Measurements from ENCODE around the gene KCNMA1.
A peak's percentile ranks its signal among the peaks of the same experiment; 100 is the strongest.

The KCNMA1 gene

DNA sequence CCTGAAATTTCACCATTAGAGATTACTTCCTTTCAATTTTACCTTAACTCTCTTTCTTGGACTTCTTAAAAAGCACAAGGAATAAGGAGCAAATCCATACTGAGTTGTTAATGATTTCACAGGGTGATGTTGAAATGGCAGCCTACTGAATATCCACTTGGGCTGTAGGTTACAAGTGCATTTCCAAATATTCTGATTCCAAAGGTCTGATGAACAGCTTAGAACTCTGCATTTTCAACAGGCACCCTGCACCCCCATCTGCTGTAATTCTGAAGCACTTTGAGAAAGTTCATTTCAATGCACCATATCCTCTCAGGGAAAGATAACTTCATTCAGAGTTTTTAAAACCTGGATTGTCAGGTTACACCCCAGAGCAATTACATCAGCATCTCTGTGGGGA is 368.4 kb downstream of the KCNMA1 start:
- TF ChIP-seq, protein P1, sequence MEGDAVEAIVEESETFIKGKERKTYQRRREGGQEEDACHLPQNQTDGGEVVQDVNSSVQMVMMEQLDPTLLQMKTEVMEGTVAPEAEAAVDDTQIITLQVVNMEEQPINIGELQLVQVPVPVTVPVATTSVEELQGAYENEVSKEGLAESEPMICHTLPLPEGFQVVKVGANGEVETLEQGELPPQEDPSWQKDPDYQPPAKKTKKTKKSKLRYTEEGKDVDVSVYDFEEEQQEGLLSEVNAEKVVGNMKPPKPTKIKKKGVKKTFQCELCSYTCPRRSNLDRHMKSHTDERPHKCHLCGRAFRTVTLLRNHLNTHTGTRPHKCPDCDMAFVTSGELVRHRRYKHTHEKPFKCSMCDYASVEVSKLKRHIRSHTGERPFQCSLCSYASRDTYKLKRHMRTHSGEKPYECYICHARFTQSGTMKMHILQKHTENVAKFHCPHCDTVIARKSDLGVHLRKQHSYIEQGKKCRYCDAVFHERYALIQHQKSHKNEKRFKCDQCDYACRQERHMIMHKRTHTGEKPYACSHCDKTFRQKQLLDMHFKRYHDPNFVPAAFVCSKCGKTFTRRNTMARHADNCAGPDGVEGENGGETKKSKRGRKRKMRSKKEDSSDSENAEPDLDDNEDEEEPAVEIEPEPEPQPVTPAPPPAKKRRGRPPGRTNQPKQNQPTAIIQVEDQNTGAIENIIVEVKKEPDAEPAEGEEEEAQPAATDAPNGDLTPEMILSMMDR (IDR thresholded peaks at IDR 0.05; ENCODE audit: low read depth, low read length) = no peak
- in situ Hi-C loops (cut with HindIII; ENCODE audit: low sequenced_read_pairs) = no loop called here
- no peak for DNase-seq (ENCODE audit: low read depth, low spot score)
- H3K4me3 ChIP-seq (ENCODE audit: low read depth, low read length) = no peak overlapping the region

DNA sequence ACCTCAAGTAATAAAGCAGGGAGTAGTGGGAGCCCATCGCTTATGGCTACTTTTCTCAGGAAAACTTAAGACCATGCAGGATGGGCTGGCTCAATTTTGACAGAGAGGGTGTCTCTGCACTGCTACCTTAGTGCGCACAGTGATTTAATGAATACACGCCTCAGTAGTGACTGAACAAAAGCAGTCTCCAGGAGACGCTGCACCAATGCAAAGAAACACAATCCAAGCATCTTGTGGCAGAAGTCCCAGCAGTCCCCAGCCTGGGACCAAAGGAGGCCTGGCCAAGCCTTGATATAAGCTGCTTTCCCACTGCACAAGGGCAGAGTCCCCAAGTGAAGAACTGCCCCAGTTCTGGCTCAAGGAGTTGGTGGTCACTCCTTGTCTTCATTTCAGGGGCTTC is 368.9 kb downstream of the KCNMA1 start:
- no peak overlapping the region for H3K4me3 ChIP-seq (ENCODE audit: low read depth, low read length)
- in situ Hi-C loops (cut with HindIII; ENCODE audit: low sequenced_read_pairs) = no loop called here
- TF ChIP-seq, protein P1 (IDR thresholded peaks at IDR 0.05; ENCODE audit: low read depth, low read length) = no peak
- no peak for DNase-seq (ENCODE audit: low read depth, low spot score)

DNA sequence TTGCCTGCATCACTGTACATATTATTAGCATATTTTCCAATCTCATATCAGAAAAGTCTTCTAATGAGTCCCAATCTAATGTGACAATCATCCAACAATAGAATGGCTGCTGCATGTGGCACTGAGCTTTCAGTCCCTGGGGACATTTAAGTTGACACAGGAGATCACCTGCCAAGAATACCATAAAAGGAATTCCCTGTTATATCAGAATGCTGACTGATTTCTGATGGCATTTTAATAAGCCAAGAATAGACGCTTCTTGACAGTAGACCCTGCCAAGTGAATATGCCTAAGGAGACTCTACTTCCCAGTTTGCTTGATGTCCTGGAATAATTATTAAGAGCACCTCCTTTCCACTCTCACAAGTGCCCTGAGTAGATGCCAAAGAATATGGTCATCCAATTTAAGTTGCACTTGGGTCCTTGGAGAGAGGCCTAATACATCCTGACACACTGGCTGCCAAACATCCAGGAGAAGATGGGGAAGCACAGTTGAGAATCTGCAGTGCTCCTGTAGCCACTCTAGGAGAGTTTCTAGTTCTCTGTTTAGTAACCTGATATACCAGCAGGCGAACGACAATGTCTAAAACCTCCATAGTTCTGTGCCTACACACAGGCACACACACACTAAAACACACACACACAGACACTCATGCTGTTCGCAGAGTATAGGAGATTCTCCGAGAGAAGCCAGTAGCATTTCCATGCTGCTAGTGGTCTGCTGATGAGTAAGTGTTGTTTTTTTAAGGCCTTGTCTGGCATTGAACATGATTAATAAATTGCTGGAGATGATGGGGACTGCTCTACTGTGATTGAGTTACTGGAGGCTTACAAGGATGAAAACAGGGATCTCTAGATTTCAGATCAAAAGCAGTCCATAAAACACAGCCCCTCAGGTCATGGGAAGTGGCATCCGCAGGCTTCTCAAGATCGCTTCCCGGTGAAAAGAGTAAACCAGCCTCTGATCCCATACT is 369.6 kb downstream of the KCNMA1 start:
- in situ Hi-C loops (cut with HindIII; ENCODE audit: low sequenced_read_pairs) = no loop called here
- peak; percentile 58 for DNase-seq (ENCODE audit: low read depth, low spot score)
- TF ChIP-seq, protein P1 (IDR thresholded peaks at IDR 0.05; ENCODE audit: low read depth, low read length) = no peak

DNA sequence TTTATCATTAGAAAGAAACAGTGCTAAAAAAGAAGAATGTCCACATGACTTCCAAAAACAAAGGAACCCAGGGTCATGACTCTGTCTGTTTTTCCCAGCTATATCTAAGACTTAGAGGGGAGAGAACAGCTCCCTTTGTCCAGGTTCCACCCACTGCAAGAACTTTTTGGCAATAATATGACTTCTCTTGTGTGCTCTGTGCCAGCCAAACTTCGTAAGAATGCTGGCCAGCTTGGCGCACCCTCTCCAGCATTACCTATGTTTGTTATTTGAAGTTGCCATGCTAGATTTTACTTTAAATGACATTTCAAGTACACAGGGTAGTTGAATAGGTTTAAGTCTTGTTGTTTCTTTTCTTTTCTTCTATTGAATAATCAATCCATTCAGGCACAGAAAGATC is 371.4 kb downstream of the KCNMA1 start:
- no peak for DNase-seq (ENCODE audit: low read depth, low spot score)
- in situ Hi-C loops (cut with HindIII; ENCODE audit: low sequenced_read_pairs) = no loop called here
- H3K4me3 ChIP-seq (ENCODE audit: low read depth, low read length) = no peak overlapping the region
- TF ChIP-seq, protein P1 (IDR thresholded peaks at IDR 0.05; ENCODE audit: low read depth, low read length) = no peak

More for the DNA sequence above, 369.6 kb downstream of the KCNMA1 start:
- no peak overlapping the region for H3K4me3 ChIP-seq (ENCODE audit: low read depth, low read length)

DNA sequence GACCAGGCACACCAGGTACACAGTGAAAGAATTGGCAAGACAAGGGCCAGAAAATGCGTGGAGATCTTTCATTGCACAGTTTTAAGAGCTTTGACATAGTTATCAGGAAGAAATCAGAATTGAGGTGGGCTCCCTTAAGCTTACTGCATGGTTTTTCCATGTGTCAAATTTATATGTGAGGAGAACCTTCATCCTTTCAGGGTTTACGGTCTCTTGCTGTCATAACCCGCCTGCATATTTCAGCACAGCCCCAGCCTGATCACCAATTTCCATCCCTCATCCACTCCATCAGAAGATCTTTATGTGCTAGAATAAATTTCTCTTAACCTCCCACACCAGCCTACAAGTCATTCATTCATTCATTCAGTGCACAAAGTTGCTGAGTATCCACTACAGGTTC is 373.1 kb downstream of the KCNMA1 start:
- no peak for DNase-seq (ENCODE audit: low read depth, low spot score)
- in situ Hi-C loops (cut with HindIII; ENCODE audit: low sequenced_read_pairs) = no loop called here
- no peak overlapping the region for H3K4me3 ChIP-seq (ENCODE audit: low read depth, low read length)
- TF ChIP-seq, protein P1 (IDR thresholded peaks at IDR 0.05; ENCODE audit: low read depth, low read length) = no peak

DNA sequence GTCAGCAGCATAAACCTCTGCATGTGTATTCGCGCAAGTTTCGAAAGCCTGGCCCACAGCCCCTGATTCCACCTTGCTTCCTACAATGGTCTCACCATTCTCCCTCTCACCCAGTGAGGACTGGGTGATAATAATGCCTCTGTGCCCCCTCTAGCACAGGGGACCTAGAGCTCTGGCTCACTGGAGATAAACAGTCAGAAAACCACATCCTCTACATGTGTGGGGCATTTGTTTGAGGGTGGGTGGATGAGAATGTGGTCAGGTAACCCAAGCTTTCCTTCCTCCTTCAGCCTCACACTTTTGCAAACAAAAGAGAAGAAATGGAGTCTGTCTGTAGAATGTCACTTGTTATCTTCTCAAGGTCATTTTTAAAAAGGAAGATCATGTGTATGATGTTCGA is 373.5 kb downstream of the KCNMA1 start:
- in situ Hi-C loops (cut with HindIII; ENCODE audit: low sequenced_read_pairs) = no loop called here
- no peak for DNase-seq (ENCODE audit: low read depth, low spot score)

More for the DNA sequence above, 373.5 kb downstream of the KCNMA1 start:
- TF ChIP-seq, protein P1 (IDR thresholded peaks at IDR 0.05; ENCODE audit: low read depth, low read length) = no peak
- H3K4me3 ChIP-seq (ENCODE audit: low read depth, low read length) = no peak overlapping the region
